HL-60 (cell line): ENCODE results near the gene KRT78.

Experiments
- DNase-seq, 2 experiments: peaks; one replicate each; pipeline ENCODE4 v3.0.0-alpha.2; 2010 to 2020; ENCODE audit warnings: low read depth in 1 of 2, low spot score in 1 of 2
- H3K27ac ChIP-seq: fragments of 250-450 bp; sonication (Bioruptor Pico); replicated peaks from 2 replicates; pipeline ENCODE4 v1.5.1; 2020; ENCODE audit warnings: mild to moderate bottlenecking, moderate library complexity
- H3K27me3 ChIP-seq: fragments of 250-450 bp; sonication (Bioruptor Pico); 2 replicates; pipeline ENCODE4 v1.5.1; 2021; ENCODE audit warnings: mild to moderate bottlenecking, moderate library complexity; ENCODE audit not compliant: insufficient read depth, poor library complexity, severe bottlenecking
- H3K4me3 ChIP-seq: replicated peaks from 2 replicates; pipeline ENCODE4 v1.5.1; 2011; ENCODE audit warnings: mild to moderate bottlenecking, control low read depth, low read length; ENCODE audit not compliant: insufficient read depth
- CTCF ChIP-seq: IDR thresholded peaks from one replicate; pipeline ENCODE4 v1.5.1; 2011; ENCODE audit warnings: low read length, control low read depth, inconsistent platforms; ENCODE audit not compliant: insufficient read depth
- GABPA ChIP-seq: IDR thresholded peaks from 2 replicates; pipeline ENCODE4 v1.6.1; 2012; ENCODE audit warnings: low read depth
- POLR2AphosphoS5 ChIP-seq: IDR thresholded peaks from 2 replicates; pipeline ENCODE4 v1.6.1; 2012; ENCODE audit warnings: low read depth
- REST ChIP-seq: IDR thresholded peaks from 2 replicates; pipeline ENCODE4 v1.6.1; 2012; ENCODE audit warnings: low read depth; ENCODE audit not compliant: insufficient replicate concordance
- SPI1 ChIP-seq: IDR thresholded peaks from 2 replicates; pipeline ENCODE4 v1.6.1; 2012; ENCODE audit warnings: low read depth, mild to moderate bottlenecking, borderline replicate concordance

KRT78 gene

DNA sequence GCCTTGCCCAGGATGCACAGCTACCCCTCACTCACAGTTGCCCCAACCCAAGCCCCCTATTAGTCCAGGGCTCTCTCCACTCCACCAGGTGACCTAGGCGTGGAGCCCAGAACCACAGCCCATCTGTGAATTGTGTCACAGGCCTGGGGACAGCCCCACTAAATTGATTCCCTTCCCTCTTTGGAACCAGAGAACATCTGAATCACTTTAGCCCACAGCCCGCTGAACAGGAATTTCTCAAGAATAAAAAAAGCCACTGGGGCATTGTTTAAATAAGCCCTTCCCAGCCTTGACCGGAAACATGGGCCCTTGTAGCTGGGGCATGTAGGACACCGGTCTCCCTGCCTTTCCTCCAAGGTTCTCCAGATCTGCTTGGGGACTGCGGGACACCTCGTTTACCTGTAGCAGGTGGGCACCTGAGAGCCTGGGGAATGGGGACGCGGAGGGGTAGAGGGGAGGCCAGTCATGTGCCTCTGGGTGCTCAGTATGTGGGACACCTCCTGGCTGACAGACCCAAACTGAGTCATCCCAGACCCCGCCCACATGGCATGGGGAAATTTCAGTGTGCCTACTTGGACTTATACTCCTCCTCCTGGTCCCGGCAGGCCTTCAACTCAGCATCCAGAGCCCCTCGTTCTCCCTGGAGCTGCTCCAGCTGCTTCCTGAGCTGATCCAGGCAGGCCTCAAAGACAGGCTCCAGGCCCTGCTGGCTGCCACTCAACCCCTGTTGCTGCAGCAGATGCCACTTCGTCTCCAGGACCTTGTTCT lies 1.3 kb downstream of the KRT78 start:
- TF ChIP-seq CTCF (no peak), GABPA (no peak), POLR2AphosphoS5 (no peak), SPI1 (no peak), REST (no peak)

DNA sequence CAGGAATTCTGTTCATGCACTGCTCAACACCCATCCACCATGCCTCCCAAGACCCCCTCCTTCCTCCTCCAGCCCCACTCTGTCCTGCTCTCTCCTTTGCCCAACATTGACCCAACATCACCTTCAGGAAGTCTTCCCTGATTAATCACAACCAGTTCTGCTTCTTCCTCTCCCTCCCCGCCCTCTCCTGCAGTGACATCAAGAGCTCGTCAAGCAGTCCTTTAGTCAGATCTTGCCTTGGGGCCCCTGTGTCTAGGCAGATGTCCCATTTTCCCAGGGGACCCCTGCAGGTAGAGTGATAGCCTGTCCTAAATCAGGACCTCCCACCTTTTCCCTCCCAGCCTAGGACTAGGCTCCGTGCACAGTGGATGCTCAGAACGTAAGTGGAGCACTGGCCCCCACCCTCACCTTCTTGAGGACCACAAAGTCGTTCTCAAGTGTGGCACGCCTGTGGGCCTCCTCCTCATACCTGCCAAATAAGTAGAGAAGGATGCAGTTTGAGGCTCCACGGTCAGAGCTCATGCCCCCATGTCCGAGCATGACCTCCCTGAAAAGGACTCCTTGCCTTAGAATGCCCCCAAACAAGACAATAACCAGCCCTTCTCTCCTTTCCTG lies 2.3 kb downstream of the KRT78 start:
- Histone ChIP-seq H3K27me3 (peaks cover 7% of the 10 kb centered on the region), H3K27ac (no peak overlapping the region), H3K4me3 (no peak overlapping the region)
- TF ChIP-seq SPI1 (no peak), CTCF (no peak), POLR2AphosphoS5 (no peak), GABPA (no peak), REST (no peak)
- no peak for DNase-seq

More for the DNA sequence above, 1.3 kb downstream of the KRT78 start:
- H3K27ac ChIP-seq: no peak overlapping the region
- H3K4me3 ChIP-seq: no peak overlapping the region
- H3K27me3 ChIP-seq: peaks cover 6% of the 10 kb centered on the region
- DNase-seq: no peak

DNA sequence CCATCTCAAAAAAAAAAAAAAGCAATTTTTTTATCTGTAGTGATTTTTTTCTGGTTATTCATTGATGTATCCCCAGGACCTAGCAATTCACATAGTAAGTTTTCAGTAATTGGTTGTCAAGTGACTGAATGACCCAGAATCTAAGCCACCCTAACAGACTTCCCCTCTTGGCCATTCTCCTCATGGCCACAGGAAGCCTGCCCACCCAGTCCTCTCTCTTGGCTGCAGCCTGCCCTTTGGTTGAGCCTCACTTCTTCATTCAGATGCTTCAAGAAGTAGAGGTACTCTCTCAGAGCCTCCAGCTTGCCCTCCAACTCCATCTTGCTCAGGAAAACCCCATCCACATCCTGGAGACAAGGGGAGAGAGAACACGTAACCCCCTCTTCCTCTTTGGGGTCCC lies 2.8 kb downstream of the KRT78 start:
- Histone ChIP-seq H3K27ac (no peak overlapping the region), H3K4me3 (no peak overlapping the region), H3K27me3 (peaks cover 7% of the 10 kb centered on the region)
- no peak for TF ChIP-seq CTCF
- no peak for TF ChIP-seq REST
- TF ChIP-seq POLR2AphosphoS5: no peak
- no peak for TF ChIP-seq SPI1
- no peak for TF ChIP-seq GABPA
- DNase-seq: no peak
